Transverse colon (tissue), 4 donors: ENCODE results near the gene ABCC12. TPM values are rescaled to one million over a fixed set of nuclear protein-coding genes. Genes with fewer than 3 reads are reported as not detected.

Experiments
- DNase-seq: peaks from one replicate; pipeline ENCODE4 v3.0.0-alpha.2; 2019
- H3K27ac ChIP-seq, 4 donors: fragments of 200-600 bp; sonication (generic); 2 replicates each; pipeline ENCODE4 v1.5.1; 2016 to 2018; ENCODE audit warnings: inconsistent platforms in 4 of 4
- H3K27me3 ChIP-seq: fragments of 200-600 bp; sonication (generic); 2 replicates; pipeline ENCODE4 v1.5.1; 2017; ENCODE audit warnings: inconsistent platforms
- H3K36me3 ChIP-seq, 4 donors: fragments of 200-600 bp; sonication (generic); 2 replicates each; pipeline ENCODE4 v1.5.1; 2017 to 2019; ENCODE audit warnings: inconsistent platforms in 4 of 4
- H3K4me1 ChIP-seq, 4 donors: fragments of 200-600 bp; sonication (generic); 2 replicates each; pipeline ENCODE4 v1.5.1; 2017 to 2020; ENCODE audit warnings: inconsistent platforms in 4 of 4
- H3K4me3 ChIP-seq, 4 donors: fragments of 200-600 bp; sonication (generic); 1 replicate in 1 of 4; 2 replicates in 3 of 4; pipeline versions ENCODE4 v1.5.1 to v1.6.1; 2017 to 2019; ENCODE audit warnings: inconsistent platforms in 4 of 4
- H3K9me3 ChIP-seq, 2 donors: fragments of 200-600 bp; sonication (generic); 2 replicates each; pipeline ENCODE4 v1.5.1; 2017 to 2019; ENCODE audit warnings: inconsistent platforms in 2 of 2
- CTCF ChIP-seq, 5 experiments: fragments of 200-600 bp in 3 of 5; fragments of 450-650 bp in 2 of 5; sonication (generic) in 3 of 5; IDR thresholded peaks; 1 replicate in 2 of 5; 2 replicates in 3 of 5; pipeline ENCODE4 v1.5.1; 2016 to 2017; ENCODE audit warnings: antibody characterized with exemption in 5 of 5, inconsistent platforms in 3 of 5, mild to moderate bottlenecking in 2 of 5, moderate library complexity in 1 of 5
- EP300 ChIP-seq: sonication (generic); formaldehyde crosslinking; IDR thresholded peaks from one replicate; pipeline ENCODE4 v1.6.1; 2017; ENCODE audit warnings: antibody characterized with exemption, low read depth
- POLR2A ChIP-seq: fragments of 450-650 bp; IDR thresholded peaks from one replicate; pipeline ENCODE4 v1.6.1; 2016; ENCODE audit warnings: antibody characterized with exemption, mild to moderate bottlenecking, moderate library complexity
- POLR2AphosphoS5 ChIP-seq, 3 donors: sonication (generic); formaldehyde crosslinking; IDR thresholded peaks; one replicate each; pipeline ENCODE4 v1.6.1; 2016; ENCODE audit warnings: antibody characterized with exemption in 3 of 3
- WGBS, 2 donors: methylation state at CpG; one replicate each; pipeline ENCODE4 v1.1.5; 2018; ENCODE audit warnings: low coverage in 1 of 2; 5-methylcytosine and 5-hydroxymethylcytosine counted together
- in situ Hi-C, 4 donors: fragments of 200-750 bp; cut with MboI; loops; one replicate each; pipeline versions ENCODE4 v1.15.0 to v1.15.1; 2017; ENCODE audit warnings: low sequenced_read_pairs in 3 of 4, low pct_ligation_motif_present in 1 of 4, low pct_unique_long_range_greater_than_20kb in 1 of 4
- intact Hi-C: fragments of 100-400 bp; cut with DNase I; formaldehyde crosslinking; loops from one replicate; pipeline ENCODE4 v1.15.1; 2023; ENCODE audit warnings: low total_unique reads
- total RNA-seq, 4 donors: library from RNA; depleted of rRNA; stranded (reverse); fragments of >200 nt; gene quantifications; one replicate each; pipeline ENCODE4 v1.1.0, GENCODE V29; 2016

The ABCC12 gene
- total RNA-seq, 4 donors from 2014 or later, result not detected

- Histone ChIP-seq H3K4me3 (no peak overlapping the region), H3K9me3 (no peaks in the 10 kb centered on the region), H3K27ac (no peak overlapping the region), H3K4me1 (no peaks in the 10 kb centered on the region), H3K36me3 (no peaks in the 10 kb centered on the region), H3K27me3 (no peaks in the 10 kb centered on the region)
- DNase-seq, result no peak
- TF ChIP-seq EP300, result no peak
- no peak for TF ChIP-seq POLR2AphosphoS5 (IDR thresholded peaks at IDR 0.05)
- no peak for TF ChIP-seq POLR2A
- no peak for TF ChIP-seq CTCF (IDR thresholded peaks at IDR 0.05)
- in situ Hi-C loops (no loop called here), intact Hi-C loops (no loop called here)
- 82 to 89% methylated on average over 5 to 7 of the region's 7 CpGs for WGBS, 2 donors
Observed at GRCh38 chr16:48110000-48110399, 45.8 kb downstream of the ABCC12 start.

GRCh38 chr16:48109475-48109874 lies 46.3 kb downstream of the ABCC12 start:
- no peak overlapping the region for H3K27ac ChIP-seq
- H3K4me3 ChIP-seq, result no peak overlapping the region
- DNase-seq, result no peak
- TF ChIP-seq POLR2AphosphoS5 (IDR thresholded peaks at IDR 0.05), result no peak
- TF ChIP-seq CTCF (IDR thresholded peaks at IDR 0.05), result no peak
- TF ChIP-seq POLR2A, result no peak
- no peak for TF ChIP-seq EP300
- in situ Hi-C loops, result no loop called here
- intact Hi-C loops, result no loop called here
- WGBS, 2 donors, result 62 to 72% methylated on average over 2 to 9 of the region's 9 CpGs
- H3K4me1 ChIP-seq, result no peaks in the 10 kb centered on the region
- H3K9me3 ChIP-seq, result no peaks in the 10 kb centered on the region
- H3K27me3 ChIP-seq, result no peaks in the 10 kb centered on the region
- H3K36me3 ChIP-seq, result no peaks in the 10 kb centered on the region

GRCh38 chr16:48106446-48106845 lies 49.3 kb downstream of the ABCC12 start:
- WGBS, 2 donors, result 44% methylated on average over 3 of the region's 3 CpGs; no CpG with 5 or more reads in 1 of the 2 donors
- H3K4me1 ChIP-seq, result no peaks in the 10 kb centered on the region
- TF ChIP-seq POLR2AphosphoS5 (IDR thresholded peaks at IDR 0.05), result no peak
- TF ChIP-seq CTCF (IDR thresholded peaks at IDR 0.05), result no peak
- TF ChIP-seq POLR2A, result no peak
- no peak for TF ChIP-seq EP300
- H3K27ac ChIP-seq, result no peak overlapping the region
- no peaks in the 10 kb centered on the region for H3K36me3 ChIP-seq
- intact Hi-C loops, result no loop called here
- in situ Hi-C loops, result no loop called here
- H3K9me3 ChIP-seq, result no peaks in the 10 kb centered on the region
- DNase-seq, result no peak
- H3K4me3 ChIP-seq, result no peak overlapping the region
- H3K27me3 ChIP-seq, result no peaks in the 10 kb centered on the region

Other genes with a start within 250 kb of the ABCC12 start
- gene LONP2, start 88.3 kb upstream of the ABCC12 start, total RNA-seq, result 100 to 1,000 TPM in 1 of 4 donors, 10 to 100 TPM in 3; 51.3 to 104 (median 65.3) TPM
- gene ABCC11, start 91.5 kb upstream of the ABCC12 start, total RNA-seq, result 10 to 100 TPM in 1 of 4 donors, under 1 TPM in 2, not detected in 1; 0.16 to 10.7 (median 0.27) TPM
- gene SIAH1, start 229.4 kb upstream of the ABCC12 start, total RNA-seq, result 10 to 100 TPM; 15.1 to 45.9 (median 27.8) TPM